ENCODE results near the gene PPP1R10. TPM values are rescaled to one million over a fixed set of nuclear protein-coding genes. Genes with fewer than 3 reads are reported as not detected.

Gene PPP1R10
- total RNA-seq, 2 experiments from 2014 or later = 92.2 to 95.3 TPM

DNA sequence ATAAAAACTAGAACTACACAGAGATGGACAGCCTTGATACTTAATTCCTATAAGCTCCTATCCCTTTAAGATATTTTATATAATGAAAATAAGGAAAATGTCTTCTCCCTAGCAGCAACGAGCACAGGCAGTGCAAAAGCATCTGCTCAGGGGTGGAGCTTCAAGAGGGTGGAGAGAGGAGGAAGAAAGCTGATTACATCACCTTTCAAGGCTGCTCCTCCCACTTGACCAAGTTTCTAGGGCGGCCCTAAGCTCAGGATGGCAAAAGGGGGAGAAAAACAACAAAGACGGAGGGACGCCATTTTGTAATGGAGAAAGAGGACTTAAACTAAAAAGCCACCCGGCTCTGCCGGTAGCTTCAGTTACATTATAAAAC lies 2.2 kb downstream of the PPP1R10 start:
- peak overlapping the region; percentile 92 to 98 for H3K27ac ChIP-seq (ENCODE audit: low read depth in 1 of 2, low read length in 2 of 2)
- ATAC-seq (ENCODE audit: poor library complexity) (peak; percentile 57), DNase-seq (peak; percentile 71 to 98 (median 81))
- ChIA-PET CTCF (interaction anchor here (0.5 to 4.2 kb wide), 12 partner anchors 9 to 161 kb away, joined by 3 to 22 read pairs (median 8); partner anchors contain the start of genes ATAT1, DHX16 and MDC1), POLR2A (interaction anchor here (0.6 to 4.8 kb wide), 63 partner anchors 9 to 1581 kb away, joined by 3 to 135 read pairs (median 5); partner anchors contain the start of genes ABCF1, ATAT1, C6orf136 and DDR1)
- no peaks in the 10 kb centered on the region for H3K9me3 ChIP-seq (ENCODE audit: control insufficient read depth in 1 of 2, insufficient read depth in 1 of 2, low read length in 2 of 2)
- peaks cover 59% of the 10 kb centered on the region for H3K36me3 Mint-ChIP-seq (ENCODE audit: low read depth)
- intact Hi-C loops (cut with DNase I, micrococcal nuclease) = loop anchor here (1.0 to 5.0 kb wide), 3 partner anchors 57 to 133 kb away; partner anchors contain the start of gene DHX16 (in 1 of the 2)
- peaks cover 5% of the 10 kb centered on the region for H3K27me3 Mint-ChIP-seq
- peak overlapping the region; percentile 100 for H3K4me3 Mint-ChIP-seq
- peaks cover 32% of the 10 kb centered on the region for H3K36me3 ChIP-seq (ENCODE audit: insufficient read depth, low read length)
- H3K9me3 Mint-ChIP-seq = no peaks in the 10 kb centered on the region
- H3K4me1 ChIP-seq (ENCODE audit: insufficient read depth, low read length) = peaks cover 48% of the 10 kb centered on the region
- peak overlapping the region; percentile 99 for H3K27ac Mint-ChIP-seq
- TF ChIP-seq, protein P1, sequence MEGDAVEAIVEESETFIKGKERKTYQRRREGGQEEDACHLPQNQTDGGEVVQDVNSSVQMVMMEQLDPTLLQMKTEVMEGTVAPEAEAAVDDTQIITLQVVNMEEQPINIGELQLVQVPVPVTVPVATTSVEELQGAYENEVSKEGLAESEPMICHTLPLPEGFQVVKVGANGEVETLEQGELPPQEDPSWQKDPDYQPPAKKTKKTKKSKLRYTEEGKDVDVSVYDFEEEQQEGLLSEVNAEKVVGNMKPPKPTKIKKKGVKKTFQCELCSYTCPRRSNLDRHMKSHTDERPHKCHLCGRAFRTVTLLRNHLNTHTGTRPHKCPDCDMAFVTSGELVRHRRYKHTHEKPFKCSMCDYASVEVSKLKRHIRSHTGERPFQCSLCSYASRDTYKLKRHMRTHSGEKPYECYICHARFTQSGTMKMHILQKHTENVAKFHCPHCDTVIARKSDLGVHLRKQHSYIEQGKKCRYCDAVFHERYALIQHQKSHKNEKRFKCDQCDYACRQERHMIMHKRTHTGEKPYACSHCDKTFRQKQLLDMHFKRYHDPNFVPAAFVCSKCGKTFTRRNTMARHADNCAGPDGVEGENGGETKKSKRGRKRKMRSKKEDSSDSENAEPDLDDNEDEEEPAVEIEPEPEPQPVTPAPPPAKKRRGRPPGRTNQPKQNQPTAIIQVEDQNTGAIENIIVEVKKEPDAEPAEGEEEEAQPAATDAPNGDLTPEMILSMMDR (IDR thresholded peaks at IDR 0.05) = no peak
- peaks cover 53% of the 10 kb centered on the region for H3K4me1 Mint-ChIP-seq (ENCODE audit: low read depth)
- H3K27me3 ChIP-seq (ENCODE audit: control insufficient read depth in 1 of 2, insufficient read depth in 2 of 2, low read length in 2 of 2) = no peaks in the 10 kb centered on the region
- H3K4me3 ChIP-seq (ENCODE audit: low read length) = peak overlapping the region; percentile 76

DNA sequence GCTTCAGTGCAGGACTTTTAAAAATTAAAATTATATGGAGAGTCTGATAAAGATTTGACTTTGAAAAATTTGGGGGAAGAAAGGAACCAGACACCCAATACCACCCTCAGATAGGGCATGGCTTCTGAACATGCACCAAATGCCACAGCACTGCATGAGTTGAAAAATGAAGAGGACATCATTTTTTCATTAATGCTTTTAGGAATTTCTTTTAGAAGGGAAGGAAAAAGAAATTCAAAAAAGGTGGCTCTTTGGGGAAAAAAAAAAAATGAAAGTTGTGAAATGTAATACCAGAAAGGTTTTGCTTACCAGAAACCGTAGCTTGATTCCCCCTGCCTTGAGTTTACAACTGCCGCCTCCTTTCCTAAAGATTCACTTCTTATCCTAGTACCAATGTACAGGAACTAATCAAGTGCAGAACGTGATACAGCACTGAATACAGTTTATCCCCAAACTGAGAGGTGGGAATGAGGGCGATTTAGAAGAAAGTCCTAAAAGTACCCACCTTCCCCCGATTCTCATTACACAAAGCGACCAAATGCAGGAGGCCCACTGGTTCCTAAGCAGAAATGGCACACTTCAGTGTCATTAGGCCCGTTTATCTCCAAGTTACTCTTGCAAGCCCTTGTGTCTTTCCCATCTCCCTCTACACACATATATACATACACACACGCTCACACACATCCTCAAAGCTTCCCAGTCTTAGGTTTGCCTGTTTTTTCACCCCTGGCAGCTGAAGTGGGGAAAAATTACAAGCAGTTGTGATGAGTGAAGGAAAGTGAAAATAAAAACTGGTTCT lies 2.8 kb downstream of the PPP1R10 start:
- Mint-ChIP-seq H3K4me3 (peak overlapping the region; percentile 100), H3K36me3 (ENCODE audit: low read depth) (peaks cover 59% of the 10 kb centered on the region), H3K4me1 (ENCODE audit: low read depth) (peaks cover 59% of the 10 kb centered on the region), H3K27ac (peak overlapping the region; percentile 99), H3K27me3 (peaks cover 5% of the 10 kb centered on the region), H3K9me3 (no peaks in the 10 kb centered on the region)
- Histone ChIP-seq H3K36me3 (ENCODE audit: insufficient read depth, low read length) (peaks cover 32% of the 10 kb centered on the region), H3K4me3 (ENCODE audit: low read length) (peak overlapping the region; percentile 76), H3K4me1 (ENCODE audit: insufficient read depth, low read length) (peaks cover 51% of the 10 kb centered on the region), H3K9me3 (ENCODE audit: control insufficient read depth in 1 of 2, insufficient read depth in 1 of 2, low read length in 2 of 2) (no peaks in the 10 kb centered on the region), H3K27ac (ENCODE audit: low read depth in 1 of 2, low read length in 2 of 2) (peak overlapping the region; percentile 87 to 92), H3K27me3 (ENCODE audit: control insufficient read depth in 1 of 2, insufficient read depth in 2 of 2, low read length in 2 of 2) (no peaks in the 10 kb centered on the region)
- CTCF ChIA-PET = interaction anchor here (0.5 to 4.2 kb wide), 14 partner anchors 8 to 161 kb away, joined by 3 to 22 read pairs (median 8); partner anchors contain the start of genes ABCF1, ATAT1, DHX16 and MDC1
- TF ChIP-seq, protein P1 (IDR thresholded peaks at IDR 0.05) = no peak
- DNase-seq (peak in 3 of 14 experiments; percentile 22 to 41 (median 39)), ATAC-seq (ENCODE audit: poor library complexity) (no peak)
- intact Hi-C loops (cut with DNase I, micrococcal nuclease) = loop anchor here in 1 of 2 experiments (1.0 to 5.0 kb wide), 2 partner anchors 59 to 132 kb away; no protein-coding TSS in a partner anchor
- POLR2A ChIA-PET = interaction anchor here (0.6 to 4.8 kb wide), 64 partner anchors 9 to 1581 kb away, joined by 3 to 135 read pairs (median 5); partner anchors contain the start of genes ABCF1, ATAT1, C6orf136 and DDR1

DNA sequence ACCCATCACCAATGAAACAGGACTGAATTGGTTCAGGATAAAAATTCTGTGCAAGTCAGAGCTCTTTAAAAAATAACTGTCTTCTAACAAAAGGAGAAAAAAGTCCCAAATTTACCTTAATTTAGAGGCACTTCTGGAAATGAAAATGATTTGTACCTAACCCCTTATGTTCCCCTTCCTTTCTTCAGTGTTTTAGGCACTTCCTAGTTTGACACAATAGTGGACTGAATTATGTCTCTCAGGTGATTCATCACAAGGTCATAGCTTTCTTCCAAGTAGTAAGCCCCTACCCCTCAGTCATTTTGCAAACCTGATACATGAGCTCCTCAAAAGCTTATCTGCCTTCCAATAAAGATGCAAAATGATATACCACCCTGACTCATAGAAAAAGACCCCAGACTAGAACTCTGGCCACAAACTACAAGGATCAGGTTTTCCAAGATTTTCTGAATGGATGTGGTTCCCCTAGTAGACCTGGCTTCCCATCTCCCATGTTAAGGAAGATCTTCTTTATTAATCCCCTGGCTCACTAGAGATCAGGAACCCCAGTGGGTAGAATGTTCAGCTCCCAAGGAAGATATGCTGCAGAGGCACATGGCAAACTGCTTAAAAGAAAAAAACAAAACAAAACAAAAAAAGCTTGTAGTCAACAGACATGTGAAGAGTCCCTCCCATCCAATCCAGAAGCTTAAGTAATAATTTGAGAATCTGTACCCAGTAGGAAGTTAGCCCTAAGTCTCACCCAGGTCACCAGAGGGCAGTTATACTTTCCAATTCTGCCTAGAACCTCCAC lies 3.6 kb downstream of the PPP1R10 start:
- POLR2A ChIA-PET = interaction anchor here (0.6 to 4.8 kb wide), 28 partner anchors 8 to 400 kb away, joined by 3 to 135 read pairs (median 14); partner anchors contain the start of genes ABCF1, ATAT1, C6orf136 and DDR1
- no peaks in the 10 kb centered on the region for H3K9me3 ChIP-seq (ENCODE audit: control insufficient read depth in 1 of 2, insufficient read depth in 1 of 2, low read length in 2 of 2)
- peaks cover 40% of the 10 kb centered on the region for H3K36me3 ChIP-seq (ENCODE audit: insufficient read depth, low read length)
- H3K4me3 ChIP-seq (ENCODE audit: low read length) = no peak overlapping the region
- peaks cover 50% of the 10 kb centered on the region for H3K4me1 ChIP-seq (ENCODE audit: insufficient read depth, low read length)
- no peaks in the 10 kb centered on the region for H3K9me3 Mint-ChIP-seq
- peak in 1 of 14 experiments; percentile 33 for DNase-seq
- H3K27me3 ChIP-seq (ENCODE audit: control insufficient read depth in 1 of 2, insufficient read depth in 2 of 2, low read length in 2 of 2) = no peaks in the 10 kb centered on the region
- peaks cover 5% of the 10 kb centered on the region for H3K27me3 Mint-ChIP-seq
- H3K36me3 Mint-ChIP-seq (ENCODE audit: low read depth) = peaks cover 64% of the 10 kb centered on the region
- H3K4me3 Mint-ChIP-seq = peak overlapping the region; percentile 78
- intact Hi-C loops (cut with DNase I, micrococcal nuclease) = loop anchor here in 1 of 2 experiments (1.0 to 5.0 kb wide), 3 partner anchors 41 to 131 kb away; no protein-coding TSS in a partner anchor
- CTCF ChIA-PET = interaction anchor here (1.5 to 4.2 kb wide), 11 partner anchors 16 to 160 kb away, joined by 4 to 22 read pairs (median 9); partner anchors contain the start of gene ABCF1
- peak overlapping the region; percentile 87 to 92 for H3K27ac ChIP-seq (ENCODE audit: low read depth in 1 of 2, low read length in 2 of 2)
- H3K4me1 Mint-ChIP-seq (ENCODE audit: low read depth) = peaks cover 64% of the 10 kb centered on the region
- H3K27ac Mint-ChIP-seq = peak overlapping the region; percentile 99
- TF ChIP-seq, protein P1 (IDR thresholded peaks at IDR 0.05) = no peak
- ATAC-seq (ENCODE audit: poor library complexity) = no peak

All from CD4-positive, alpha-beta T cell (primary cell).